Heart right ventricle (tissue), 16 donors: ENCODE measurements around the gene SLC43A2. TPM values are rescaled to one million over a fixed set of nuclear protein-coding genes. Genes with fewer than 3 reads are reported as not detected.

ENCODE experiments used
- ATAC-seq, 8 donors: fragments of 200-7000 bp; cut with Tn5 transposase; one replicate each; pipeline ENCODE4 v1.9.1; 2020; ENCODE audit warnings: mild to moderate bottlenecking in 8 of 8, moderate library complexity in 8 of 8, moderate number of reproducible peaks in 1 of 8
- DNase-seq, 2 donors: peaks; one replicate each; pipeline ENCODE4 v3.0.0-alpha.2; 2020
- H3K27ac ChIP-seq, 10 donors: fragments of 200-600 bp; sonication (generic) in 2 of 10; one replicate each; pipeline versions ENCODE4 v1.5.0 to v1.8.0; 2020 to 2022; ENCODE audit warnings: mild to moderate bottlenecking in 3 of 10
- H3K27me3 ChIP-seq, 7 donors: fragments of 200-600 bp; one replicate each; pipeline ENCODE4 v1.8.0; 2021 to 2022; ENCODE audit warnings: mild to moderate bottlenecking in 2 of 7
- H3K36me3 ChIP-seq, 9 donors: fragments of 200-600 bp; sonication (generic) in 1 of 9; one replicate each; pipeline versions ENCODE4 v1.5.0 to v1.8.0; 2020 to 2022; ENCODE audit warnings: mild to moderate bottlenecking in 2 of 9
- H3K4me1 ChIP-seq, 9 donors: fragments of 200-600 bp; sonication (generic) in 1 of 9; one replicate each; pipeline versions ENCODE4 v1.5.0 to v1.8.0; 2020 to 2022; ENCODE audit warnings: mild to moderate bottlenecking in 4 of 9
- H3K4me3 ChIP-seq, 10 donors: fragments of 200-600 bp; sonication (generic) in 2 of 10; one replicate each; pipeline versions ENCODE4 v1.5.0 to v1.8.0; 2020 to 2022; ENCODE audit warnings: mild to moderate bottlenecking in 7 of 10, moderate library complexity in 2 of 10
- H3K9me3 ChIP-seq, 11 donors: fragments of 200-600 bp in 10 of 11; sonication (generic) in 2 of 11; one replicate each; pipeline versions ENCODE4 v1.5.0 to v1.8.0; 2013 to 2022; ENCODE audit warnings: mild to moderate bottlenecking in 2 of 11, control low read depth in 1 of 11, moderate library complexity in 1 of 11
- CTCF ChIP-seq, 9 donors: fragments of 200-600 bp; sonication (generic) in 2 of 9; IDR thresholded peaks; one replicate each; pipeline versions ENCODE4 v1.5.0 to v1.8.0; 2021 to 2022; ENCODE audit warnings: antibody characterized with exemption in 9 of 9, mild to moderate bottlenecking in 5 of 9, moderate library complexity in 1 of 9
- WGBS, 2 donors: extraction: QIAGEN DNeasy Blood & Tissue Kit; methylation state at CpG; one replicate each; pipeline ENCODE4 v1.1.7; 2013; ENCODE audit warnings: inconsistent platforms in 1 of 2; 5-methylcytosine and 5-hydroxymethylcytosine counted together
- intact Hi-C, 10 donors: fragments of 100-400 bp; cut with DNase I; formaldehyde crosslinking; loops; one replicate each; pipeline versions ENCODE4 v1.11.1 to v1.14.2; 2022
- polyA plus RNA-seq, 2 donors: library from polyadenylated mRNA; stranded (reverse); fragments of 200-250 nt; gene quantifications; one replicate each; pipeline ENCODE4 v1.2.3, GENCODE V29; 2013
- total RNA-seq, 10 donors: library from RNA; stranded (reverse); fragmentation: NEBNext Ultra II Directional in 3 of 10; extraction: Animal tissue kit (Norgen Biotek cat#: 25700) in 3 of 10; gene quantifications; one replicate each; pipeline versions ENCODE4 v1.2.1 to v1.2.4, GENCODE V29; 2021 to 2023
- donor health status: Arrhythmogenic right ventricular cardiomyopathy.
- donor health status: ischemic (EF 13 %, LVEDD 7.1; RV severe dilation, severe dysfunction).
- donor health status: healthy with polysubstance abuse.
- donor health status: DM: no; HTN: yes; CAD: no.
- donor health status: DM: no; HTN: no; CAD: no.
- donor health status: ischemic (EF 25% LVEDD 6.9; RV normal size, moderate dysfunction).
- donor health status: ischemic (EF 25% LVEDD 5.7; RV mildly dilated, moderate dysfunction).
- donor health status: healthy.
- donor health status: DM: yes; HTN: yes; CAD: no.
- donor health status: Ischemic cardiomyopathy.
- donor health status: ischemic (EF 35%, LVEDD 5.7; RV mildly dilated, moderate dysfunction).
- donor health status: nonischemic (EF 11% LVEDD 7.7; RV severe dilation, severe dysfunction).
- donor health status: DM: yes; HTN: yes; CAD: no.
- donor health status: PGD.
- donor health status: ischemic (EF 29% LVEDD 5.4; RV normal size, mild dysfunction).
- donor health status: nonischemic (EF 23%, LVEDD 6.1; RV moderate dilation, normal function).

Gene SLC43A2
- total and polyA plus RNA-seq, 12 donors = 1.6 to 16.4 (median 6.1) TPM

GRCh38 chr17:1611715-1612114, 16.9 kb downstream of the SLC43A2 start:
- no peak for TF ChIP-seq CTCF (IDR thresholded peaks at IDR 0.05)
- 83 to 86% methylated on average over 10 of the region's 10 CpGs for WGBS, 2 donors
- no peaks in the 10 kb centered on the region for H3K27me3 ChIP-seq
- intact Hi-C loops = no loop called here
- no peak overlapping the region for H3K4me3 ChIP-seq
- peaks cover 0 to 65% (median 0%) of the 10 kb centered on the region in 9 donors for H3K36me3 ChIP-seq
- DNase-seq (no peak), ATAC-seq (peak in 5 of 8 donors; percentile 26 to 50 (median 43))
- peak overlapping the region in 2 of 10 donors; percentile 7 to 78 for H3K27ac ChIP-seq
- no peaks in the 10 kb centered on the region for H3K9me3 ChIP-seq
- peaks cover 0 to 50% (median 8%) of the 10 kb centered on the region in 9 donors for H3K4me1 ChIP-seq

- Histone ChIP-seq H3K36me3 (peaks cover 0 to 46% (median 0%) of the 10 kb centered on the region in 9 donors), H3K4me3 (no peak overlapping the region), H3K27ac (peak overlapping the region in 1 of 10 donors; percentile 89), H3K4me1 (peaks cover 0 to 63% (median 8%) of the 10 kb centered on the region in 9 donors), H3K27me3 (no peaks in the 10 kb centered on the region), H3K9me3 (no peaks in the 10 kb centered on the region)
- DNase-seq (no peak), ATAC-seq (no peak)
- 92 to 97% methylated on average over 7 of the region's 7 CpGs for WGBS, 2 donors
- no peak for TF ChIP-seq CTCF (IDR thresholded peaks at IDR 0.05)
- intact Hi-C loops = no loop called here
Observed at GRCh38 chr17:1608676-1609075, 20.0 kb downstream of the SLC43A2 start.

- Histone ChIP-seq H3K36me3 (peaks cover 0 to 43% (median 0%) of the 10 kb centered on the region in 9 donors), H3K9me3 (no peaks in the 10 kb centered on the region), H3K27ac (peak overlapping the region in 6 of 10 donors; percentile 6 to 89 (median 32)), H3K4me1 (peaks cover 0 to 59% (median 8%) of the 10 kb centered on the region in 9 donors), H3K27me3 (no peaks in the 10 kb centered on the region), H3K4me3 (no peak overlapping the region)
- no peak for ATAC-seq
- WGBS, 2 donors = 88 to 93% methylated on average over 5 of the region's 5 CpGs
- intact Hi-C loops = no loop called here
- no peak for DNase-seq
- TF ChIP-seq CTCF (IDR thresholded peaks at IDR 0.05) = no peak
Observed at GRCh38 chr17:1607971-1608320, 20.7 kb downstream of the SLC43A2 start.

GRCh38 chr17:1606352-1606985, 22.2 kb downstream of the SLC43A2 start:
- no peaks in the 10 kb centered on the region for H3K27me3 ChIP-seq

More at GRCh38 chr17:1606352-1606985, 22.2 kb downstream of the SLC43A2 start:
- H3K4me1 ChIP-seq = peaks cover 0 to 44% (median 0%) of the 10 kb centered on the region in 9 donors
- WGBS, 2 donors = 88 to 91% methylated on average over 26 of the region's 26 CpGs
- H3K9me3 ChIP-seq = peaks cover 0 to 7% (median 0%) of the 10 kb centered on the region in 11 donors
- TF ChIP-seq CTCF (IDR thresholded peaks at IDR 0.05) = no peak
- ATAC-seq = peak in 1 of 8 donors; percentile 39
- H3K36me3 ChIP-seq = peaks cover 0 to 41% (median 0%) of the 10 kb centered on the region in 9 donors
- H3K27ac ChIP-seq = peak overlapping the region in 7 of 10 donors; percentile 14 to 89 (median 43)
- DNase-seq = no peak
- H3K4me3 ChIP-seq = no peak overlapping the region
- intact Hi-C loops = no loop called here
